K562 (cell line): Measurements from ENCODE around the gene PAEP.

Experiments used
- ARID3A ChIP-seq: IDR thresholded peaks from 2 replicates; pipeline ENCODE4 v1.6.1; 2012; ENCODE audit warnings: low read depth, low read length, improper control_type of control experiment, borderline replicate concordance
- CTCF ChIP-seq, 3 experiments: IDR thresholded peaks in 2 of 3; conservative IDR thresholded peaks in 1 of 3; 2 replicates each; pipeline ENCODE4 v1.5.1; 2011 to 2012; ENCODE audit warnings: low read length in 3 of 3, mild to moderate bottlenecking in 3 of 3, control low read depth in 2 of 3, improper control_type of control experiment in 1 of 3, inconsistent platforms in 1 of 3, low read depth in 1 of 3, mixed read lengths in 1 of 3, moderate library complexity in 1 of 3; ENCODE audit not compliant: insufficient read depth in 2 of 3
- ELK1 ChIP-seq: sonication (generic); formaldehyde crosslinking; IDR thresholded peaks from 2 replicates; pipeline ENCODE4 v1.8.1; 2022; ENCODE audit warnings: missing genetic modification reagents
- HBP1 ChIP-seq: fragments of 450-650 bp; formaldehyde crosslinking; IDR thresholded peaks from 2 replicates; pipeline ENCODE4 v1.4.0; 2022; ENCODE audit warnings: missing genetic modification characterization
- MAFK ChIP-seq: IDR thresholded peaks from 2 replicates; pipeline ENCODE4 v1.6.1; 2011; ENCODE audit warnings: low read length, improper control_type of control experiment
- PATZ1 ChIP-seq: fragments of 250-450 bp; sonication (Bioruptor Pico); IDR thresholded peaks from 2 replicates; pipeline ENCODE4 v1.5.0; 2020; ENCODE audit warnings: mild to moderate bottlenecking, borderline replicate concordance
- RAD21 ChIP-seq, 2 experiments: fragments of 250-450 bp in 1 of 2; fragments of 450-650 bp in 1 of 2; sonication (Bioruptor Pico) in 1 of 2; formaldehyde crosslinking in 1 of 2; IDR thresholded peaks in 1 of 2; conservative IDR thresholded peaks in 1 of 2; 2 replicates each; pipeline versions ENCODE4 v1.4.0 to v1.8.0; 2020 to 2022; ENCODE audit warnings: mild to moderate bottlenecking in 2 of 2, moderate library complexity in 1 of 2
- SMC3 ChIP-seq: conservative IDR thresholded peaks from 2 replicates; pipeline ENCODE4 v1.6.1; 2011; ENCODE audit warnings: low read depth, low read length, improper control_type of control experiment; ENCODE audit not compliant: insufficient read depth
- SP2 ChIP-seq: IDR thresholded peaks from 2 replicates; pipeline ENCODE4 v1.6.1; 2011; ENCODE audit warnings: mild to moderate bottlenecking, low read depth, low read length, moderate library complexity; ENCODE audit not compliant: poor library complexity, severe bottlenecking; ENCODE audit errors: extremely low read depth

- TF ChIP-seq PATZ1 (CRISPR knock-in tag): no peak
- TF ChIP-seq SP2: no peak
- no peak for TF ChIP-seq RAD21 (CRISPR knock-in tag; conservative IDR thresholded peaks at IDR 0.05 in 1 of 2, IDR thresholded peaks at IDR 0.05 in 1 of 2)
- no peak for TF ChIP-seq CTCF (IDR thresholded peaks at IDR 0.05 in 2 of 3, conservative IDR thresholded peaks at IDR 0.05 in 1 of 3; ENCODE audit: insufficient read depth in 2 of 3, low read depth in 1 of 3, low read length in 3 of 3)
- TF ChIP-seq HBP1 (CRISPR knock-in tag): no peak
- TF ChIP-seq SMC3: no peak
- no peak for TF ChIP-seq MAFK
- no peak for TF ChIP-seq ARID3A
- TF ChIP-seq ELK1 (CRISPR knock-in tag): no peak
These were observed 4.1 kb downstream of the PAEP start for GRCh38 chr9:135565636-135566035.
